PC-3 (cell line): Measurements from ENCODE around the gene DNTT.

Source experiments
- CTCF ChIP-seq: fragments of 300-600 bp; sonication (generic); conservative IDR thresholded peaks from 2 replicates; pipeline ENCODE4 v1.5.1; 2017; ENCODE audit warnings: antibody characterized with exemption, low read depth, mild to moderate bottlenecking, low read length
- EZH2 ChIP-seq: fragments of 300-600 bp; sonication (generic); IDR thresholded peaks from one replicate; pipeline ENCODE4 v1.6.1; 2017; ENCODE audit warnings: antibody characterized with exemption, mild to moderate bottlenecking, low read length; ENCODE audit not compliant: unreplicated experiment
- EZH2phosphoT487 ChIP-seq: fragments of 300-600 bp; sonication (generic); IDR thresholded peaks from 2 replicates; pipeline ENCODE4 v1.6.1; 2018; ENCODE audit warnings: mild to moderate bottlenecking, antibody characterized with exemption, low read length, borderline replicate concordance

- TF ChIP-seq EZH2 (no peak), CTCF (no peak), EZH2phosphoT487 (no peak)
Observed at GRCh38 chr10:96263669-96264068, 40.6 kb upstream of the DNTT start.
